Neural progenitor cell (in vitro differentiated cells): ENCODE measurements around the gene SPATA13.

Experiments
- EZH2 ChIP-seq: fragments of 200-600 bp; sonication (generic); IDR thresholded peaks from 2 replicates; pipeline ENCODE4 v1.6.1; 2017; ENCODE audit warnings: antibody characterized with exemption, mild to moderate bottlenecking, moderate library complexity
- TF ChIP-seq, protein P1 (sequence below): fragments of 200-600 bp; sonication (generic); IDR thresholded peaks from 2 replicates; pipeline ENCODE4 v1.5.1; 2017; ENCODE audit warnings: antibody characterized with exemption, mild to moderate bottlenecking

DNA sequence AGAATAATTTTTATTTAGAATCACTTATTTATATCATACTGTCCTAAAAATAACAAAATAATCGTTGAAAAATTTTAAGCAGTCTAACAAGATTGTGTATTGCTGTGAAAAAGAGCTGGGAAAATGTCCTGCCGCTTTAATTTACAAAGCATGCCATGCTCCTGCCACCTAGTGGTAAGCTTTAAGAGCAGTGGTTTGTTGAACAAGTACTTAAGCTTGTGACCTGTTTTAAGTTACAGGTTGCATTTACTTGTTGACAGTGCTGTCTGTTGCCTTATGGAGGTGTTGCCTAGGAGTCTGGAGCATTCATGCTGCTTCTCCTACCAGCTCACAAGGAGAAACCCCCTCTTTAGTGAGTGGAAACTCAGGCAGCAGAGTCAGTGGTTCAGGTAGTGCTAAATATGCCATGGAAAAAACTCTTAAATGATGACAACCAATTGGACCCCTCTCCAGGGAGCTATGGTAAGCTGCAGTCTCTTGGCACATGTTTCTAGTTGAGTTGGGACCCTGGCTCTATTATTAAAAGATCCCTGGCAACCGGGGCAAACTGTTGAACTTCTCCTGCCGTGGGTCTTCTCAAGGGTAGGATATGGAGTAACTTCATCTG is 68.4 kb downstream of the SPATA13 start:
- TF ChIP-seq, protein P1, sequence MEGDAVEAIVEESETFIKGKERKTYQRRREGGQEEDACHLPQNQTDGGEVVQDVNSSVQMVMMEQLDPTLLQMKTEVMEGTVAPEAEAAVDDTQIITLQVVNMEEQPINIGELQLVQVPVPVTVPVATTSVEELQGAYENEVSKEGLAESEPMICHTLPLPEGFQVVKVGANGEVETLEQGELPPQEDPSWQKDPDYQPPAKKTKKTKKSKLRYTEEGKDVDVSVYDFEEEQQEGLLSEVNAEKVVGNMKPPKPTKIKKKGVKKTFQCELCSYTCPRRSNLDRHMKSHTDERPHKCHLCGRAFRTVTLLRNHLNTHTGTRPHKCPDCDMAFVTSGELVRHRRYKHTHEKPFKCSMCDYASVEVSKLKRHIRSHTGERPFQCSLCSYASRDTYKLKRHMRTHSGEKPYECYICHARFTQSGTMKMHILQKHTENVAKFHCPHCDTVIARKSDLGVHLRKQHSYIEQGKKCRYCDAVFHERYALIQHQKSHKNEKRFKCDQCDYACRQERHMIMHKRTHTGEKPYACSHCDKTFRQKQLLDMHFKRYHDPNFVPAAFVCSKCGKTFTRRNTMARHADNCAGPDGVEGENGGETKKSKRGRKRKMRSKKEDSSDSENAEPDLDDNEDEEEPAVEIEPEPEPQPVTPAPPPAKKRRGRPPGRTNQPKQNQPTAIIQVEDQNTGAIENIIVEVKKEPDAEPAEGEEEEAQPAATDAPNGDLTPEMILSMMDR = peak; percentile 92
- no peak for TF ChIP-seq EZH2
